ENCODE results near the gene UIMC1. TPM values are rescaled to one million over a fixed set of nuclear protein-coding genes. Genes with fewer than 3 reads are reported as not detected.
"Not testable (repeated sequence)": the region's sequence is repeated elsewhere in the genome, so short reads cannot be mapped to it uniquely, and the experiment has no call there.

Gene UIMC1
- total RNA-seq: 58.0 TPM

DNA sequence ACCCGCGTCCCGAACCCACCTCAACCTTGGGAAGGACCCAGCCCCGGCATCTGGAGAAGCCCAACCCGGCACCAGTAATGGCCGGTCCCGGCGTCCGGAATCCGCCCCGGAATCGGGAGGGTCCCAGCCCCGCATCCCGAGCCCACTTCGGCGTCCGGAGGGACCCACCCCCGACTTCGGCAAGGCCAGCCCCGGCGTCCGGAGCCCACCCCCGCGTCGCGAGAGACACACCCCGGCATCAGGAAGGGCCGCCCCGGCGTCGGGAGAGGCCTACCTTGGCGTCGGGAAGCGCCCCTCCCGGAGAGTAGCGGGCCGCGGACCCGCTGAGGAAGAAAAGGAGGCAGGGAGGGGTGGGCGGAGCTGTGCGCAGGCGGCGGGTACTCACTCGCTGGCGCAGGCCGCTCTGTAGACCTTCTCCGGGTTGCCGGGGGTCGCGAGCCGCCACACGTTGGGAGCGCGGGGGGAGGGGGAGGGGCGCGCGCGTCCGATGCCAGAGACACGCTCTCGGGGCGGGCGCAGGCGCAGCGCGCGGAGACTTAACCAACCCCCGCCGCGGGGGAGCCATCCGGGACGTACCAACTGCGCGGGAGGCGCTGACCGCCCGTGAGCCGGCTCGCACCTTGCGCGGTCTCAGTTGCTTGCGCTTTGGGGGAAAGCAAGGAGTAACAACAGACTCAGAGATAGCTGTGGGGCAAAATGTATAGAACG, at the start of gene UIMC1:
Gene UIMC1 (minus strand): TSS at position 515 of the 708 bp plus-strand sequence. CDS start 24,164 bp downstream, outside the sequence.
- intact Hi-C loops (cut with DNase I): no loop called here
- ATAC-seq (peak; percentile 97), DNase-seq (ENCODE audit: low spot score) (peak; percentile 95)

DNA sequence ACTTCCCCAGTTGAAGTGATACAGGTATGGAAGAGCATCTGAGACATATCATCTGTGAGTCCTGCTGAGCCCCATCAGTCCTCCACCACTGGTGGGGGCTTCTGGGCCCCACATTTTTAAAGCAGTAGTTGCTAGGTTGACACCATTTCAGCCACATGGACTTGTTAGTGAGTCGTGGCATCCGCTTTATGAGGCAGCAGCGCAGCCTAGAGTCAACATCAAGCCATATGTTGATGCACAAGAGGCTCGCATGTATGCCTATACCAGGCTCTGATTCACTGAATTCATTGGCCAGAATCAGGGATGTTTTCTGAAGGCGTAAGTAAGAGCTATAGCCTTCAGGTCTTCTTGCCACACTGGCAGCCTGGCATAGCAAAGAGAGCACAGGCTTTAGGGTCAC, 42.7 kb upstream of the UIMC1 start:
- DNase-seq (ENCODE audit: low spot score) (peak; percentile 22), ATAC-seq (no peak)
- intact Hi-C loops (cut with DNase I): no loop called here

DNA sequence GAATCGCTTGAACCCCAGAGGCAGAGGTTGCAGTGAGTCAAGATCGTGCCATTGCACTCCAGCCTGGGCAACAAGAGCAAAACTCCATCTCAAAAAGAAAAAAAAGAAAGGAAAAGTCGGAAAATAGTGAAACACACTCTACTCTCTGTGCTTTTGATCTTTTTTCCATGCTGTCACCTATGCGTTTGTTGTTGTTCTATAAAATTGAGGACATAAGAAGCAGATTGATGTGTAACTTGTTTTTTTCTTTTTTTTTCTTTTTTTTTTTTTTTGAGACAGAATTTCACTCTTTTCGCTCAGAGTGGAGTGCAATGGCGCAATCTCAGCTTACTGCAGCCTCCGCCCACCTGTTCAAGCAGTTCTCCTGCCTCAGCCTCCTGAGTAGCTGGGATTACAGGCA, 42.0 kb upstream of the UIMC1 start:
- ATAC-seq; intact Hi-C loops (cut with DNase I); DNase-seq (ENCODE audit: low spot score): not testable (repeated sequence)

DNA sequence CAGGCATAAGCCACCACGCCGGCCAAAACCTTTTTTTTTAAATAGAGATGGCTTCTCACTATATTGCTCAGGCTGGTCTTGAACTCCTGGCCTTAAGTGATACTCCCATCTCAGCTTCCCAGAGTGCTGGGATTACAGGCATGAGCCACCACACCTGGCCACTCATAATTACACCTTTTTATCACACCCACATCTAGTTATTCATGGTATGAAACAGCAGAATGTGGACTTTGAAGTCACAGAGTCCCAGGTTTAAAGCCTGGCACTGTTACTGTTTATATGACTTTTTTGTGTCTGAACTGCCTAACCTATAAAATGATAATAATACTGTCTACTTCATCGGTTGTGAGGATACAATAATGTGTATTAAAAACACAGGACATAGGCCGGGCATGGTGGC, 39.1 kb upstream of the UIMC1 start:
- intact Hi-C loops (cut with DNase I): no loop called here
- ATAC-seq (no peak), DNase-seq (ENCODE audit: low spot score) (no peak)

DNA sequence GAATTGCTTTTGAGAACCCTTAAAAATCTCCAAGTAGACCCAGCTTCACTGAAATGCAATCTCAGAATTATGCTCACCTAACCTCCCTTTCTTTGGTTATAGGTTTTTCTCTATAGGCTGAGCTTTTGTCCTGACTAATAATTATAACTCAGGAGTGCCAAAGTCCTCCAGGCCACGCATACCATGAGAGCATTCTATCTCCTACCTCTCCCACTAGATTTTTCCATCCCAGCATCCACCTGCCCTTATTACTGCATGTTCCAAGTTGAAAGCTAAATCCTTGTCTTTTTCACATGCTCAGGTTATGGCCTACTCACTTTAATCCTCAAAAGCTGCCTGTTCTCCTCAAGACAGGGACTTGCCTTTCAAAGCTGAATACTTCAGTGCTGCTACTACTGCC, 38.1 kb upstream of the UIMC1 start:
- intact Hi-C loops (cut with DNase I): no loop called here
- DNase-seq (ENCODE audit: low spot score): no peak
- ATAC-seq: no peak

DNA sequence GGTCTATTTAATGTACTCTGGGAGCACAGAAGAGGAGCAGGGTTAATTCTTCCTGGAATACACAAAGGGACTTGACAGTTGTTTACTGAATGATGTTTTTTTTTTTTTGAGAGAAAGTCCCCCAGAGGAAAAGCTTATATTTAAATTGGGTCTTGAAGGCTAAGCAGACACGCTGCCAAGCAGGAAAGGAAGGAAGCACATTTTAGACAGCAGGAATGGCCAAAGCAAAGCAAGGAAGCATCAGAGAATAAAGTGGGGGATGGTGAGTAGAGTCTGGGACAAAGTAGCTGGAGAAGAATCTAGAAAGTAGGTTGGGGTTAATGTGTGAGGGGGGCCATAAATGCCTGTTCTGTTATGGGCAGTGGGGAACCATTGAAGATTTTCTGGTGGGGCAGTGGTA, 37.4 kb upstream of the UIMC1 start:
- intact Hi-C loops (cut with DNase I): no loop called here

DNA sequence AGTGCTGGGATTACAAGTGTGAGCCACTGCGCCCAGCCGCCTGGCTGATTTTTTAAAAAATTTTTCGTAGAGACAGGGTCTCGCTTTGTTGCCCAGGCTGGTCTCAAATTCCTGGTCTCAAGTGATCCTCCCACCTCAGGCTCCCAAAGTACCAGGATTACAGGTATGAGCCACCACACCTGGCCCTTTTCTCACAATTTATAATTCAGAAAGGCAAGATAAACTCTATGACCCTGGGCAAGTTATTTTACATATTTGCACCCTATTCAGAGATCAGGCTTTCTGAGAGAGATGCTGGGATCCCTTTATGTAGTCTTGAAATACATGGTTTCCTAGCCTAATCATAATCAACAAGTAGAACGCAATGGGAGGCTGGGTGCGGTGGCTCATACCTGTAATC, 36.5 kb upstream of the UIMC1 start:
- DNase-seq (ENCODE audit: low spot score) (no peak), ATAC-seq (no peak)
- intact Hi-C loops (cut with DNase I): no loop called here

More for the DNA sequence above, 37.4 kb upstream of the UIMC1 start:
- DNase-seq (ENCODE audit: low spot score): no peak
- no peak for ATAC-seq

DNA sequence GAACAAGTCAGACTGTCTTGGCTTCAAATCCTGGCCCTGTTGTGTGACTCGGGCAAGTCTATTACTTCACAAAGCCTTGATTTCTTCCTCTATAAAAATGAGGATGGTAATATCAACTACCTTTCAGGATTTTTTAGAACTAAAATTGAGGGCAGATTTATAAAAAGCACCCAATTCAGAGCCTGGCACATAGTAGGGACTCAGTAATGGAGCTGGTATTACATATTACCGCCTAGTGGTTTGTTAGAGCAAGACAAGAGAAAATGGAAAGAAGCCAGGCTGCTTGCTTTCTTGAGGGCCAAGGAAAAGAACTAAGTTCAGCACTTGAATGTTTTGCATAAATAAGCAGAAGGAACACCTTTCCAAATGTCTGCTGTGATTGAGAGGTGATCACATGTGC, 35.4 kb upstream of the UIMC1 start:
- no peak for DNase-seq (ENCODE audit: low spot score)
- no peak for ATAC-seq
- intact Hi-C loops (cut with DNase I): no loop called here

DNA sequence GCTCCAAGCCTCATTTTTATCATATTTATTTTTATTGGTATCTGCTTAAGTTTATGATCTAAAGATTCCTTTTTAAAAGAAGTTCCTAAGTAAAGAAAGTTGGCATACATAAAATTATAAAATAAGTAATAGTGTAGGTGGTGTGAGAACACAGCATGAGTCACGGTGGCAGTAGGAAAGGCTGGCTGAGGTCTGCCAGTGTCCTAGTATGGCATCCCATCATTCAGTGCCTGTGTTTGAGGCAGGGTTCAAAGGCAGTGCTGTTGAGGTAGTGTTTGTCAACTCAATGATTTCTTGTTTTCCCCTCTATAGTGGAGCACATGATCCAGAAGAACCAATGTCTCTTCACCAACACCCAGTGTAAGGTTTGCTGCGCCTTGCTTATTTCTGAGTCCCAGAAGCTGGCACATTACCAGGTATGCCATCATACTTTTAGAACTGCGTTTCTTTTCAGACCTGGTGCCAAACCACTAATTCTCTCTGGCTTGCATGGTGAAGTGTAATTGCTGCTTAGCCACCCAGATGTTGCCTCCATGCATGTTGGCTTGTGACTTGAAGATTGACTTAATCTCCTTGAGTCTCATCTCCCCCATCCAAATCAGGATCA, 34.3 kb upstream of the UIMC1 start:
- ATAC-seq: no peak
- no peak for DNase-seq (ENCODE audit: low spot score)
- intact Hi-C loops (cut with DNase I): no loop called here

DNA sequence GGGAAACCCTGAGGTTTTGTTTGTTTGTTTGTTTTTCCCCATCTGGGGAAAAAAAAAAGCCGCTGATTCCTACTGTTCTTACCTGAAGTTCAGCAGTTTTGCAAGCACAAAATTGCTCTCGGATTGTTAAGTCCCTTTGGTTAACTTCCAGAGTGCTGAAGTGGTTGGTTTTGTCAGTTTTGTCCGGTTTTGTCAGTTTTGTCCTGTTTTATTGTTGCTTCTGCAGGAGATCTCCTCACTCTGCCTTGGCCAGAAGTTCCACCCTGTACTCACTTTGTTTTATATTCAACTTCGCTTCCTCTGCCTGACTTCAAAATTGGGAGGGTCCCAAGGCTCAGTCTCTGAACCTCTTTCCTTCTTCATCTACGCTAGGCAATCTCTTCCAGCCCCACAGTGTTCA, 30.3 kb upstream of the UIMC1 start:
- no peak for DNase-seq (ENCODE audit: low spot score)
- intact Hi-C loops (cut with DNase I): no loop called here
- ATAC-seq: no peak

DNA sequence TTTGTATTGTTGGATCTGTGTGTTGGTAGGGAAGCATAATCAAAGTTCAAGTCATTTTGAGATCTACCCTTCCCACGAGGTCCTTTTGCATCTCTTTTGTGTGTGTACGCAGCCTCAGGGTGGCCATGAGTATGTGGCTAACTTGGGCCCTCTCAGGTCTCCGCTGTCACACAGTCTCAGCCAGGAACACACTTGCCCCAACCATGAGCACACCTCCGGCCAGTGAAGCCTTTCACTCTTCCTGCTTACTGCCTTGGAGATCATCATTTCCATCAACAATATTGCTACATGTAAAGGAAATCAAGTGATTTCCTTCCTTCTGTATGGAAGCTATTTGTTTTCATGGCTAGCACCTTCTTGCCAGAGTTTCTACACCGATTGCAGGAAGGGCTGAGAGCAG, 29.9 kb upstream of the UIMC1 start:
- intact Hi-C loops (cut with DNase I): no loop called here
- no peak for ATAC-seq
- no peak for DNase-seq (ENCODE audit: low spot score)

DNA sequence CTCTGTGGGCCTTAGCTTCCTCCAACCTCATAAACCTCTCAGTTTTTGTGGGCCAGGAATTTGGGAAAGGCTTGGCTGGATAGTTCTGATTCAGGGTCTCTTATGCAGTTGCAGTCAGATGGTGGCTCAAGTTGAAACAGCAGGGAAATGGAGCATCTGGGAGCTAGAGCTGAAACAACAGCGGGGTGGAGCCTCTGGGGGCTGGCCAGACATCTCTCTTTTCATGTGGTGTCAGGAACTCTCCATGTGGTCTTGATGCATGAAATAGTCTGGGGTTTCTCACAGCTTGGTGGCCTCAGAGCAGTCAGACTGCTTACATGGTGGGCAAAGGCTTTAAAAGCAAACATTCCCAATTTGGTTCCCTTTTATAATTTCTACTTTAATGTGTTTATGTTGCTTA, 29.4 kb upstream of the UIMC1 start:
- intact Hi-C loops (cut with DNase I): no loop called here
- no peak for ATAC-seq
- no peak for DNase-seq (ENCODE audit: low spot score)

DNA sequence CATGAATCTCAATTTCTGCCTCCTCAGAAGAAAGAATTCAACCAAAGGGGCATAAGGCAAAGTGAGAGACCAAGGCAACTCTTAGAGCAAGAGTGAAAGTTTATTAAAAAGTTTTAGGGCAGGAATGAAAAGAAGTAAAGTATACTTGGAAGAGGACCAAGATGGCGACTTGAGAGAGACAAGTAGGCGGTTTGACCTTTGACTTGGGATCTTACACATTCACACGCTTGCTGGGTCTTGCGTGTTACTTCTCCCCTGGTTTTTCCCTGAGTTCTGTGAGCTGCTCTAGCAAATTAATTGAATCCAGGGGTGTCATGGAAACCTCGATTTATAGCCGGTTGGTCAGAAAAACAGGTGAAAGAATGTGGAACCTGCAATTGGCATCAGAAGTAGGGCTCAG, 22.9 kb upstream of the UIMC1 start:
- no peak for ATAC-seq
- intact Hi-C loops (cut with DNase I): no loop called here

DNA sequence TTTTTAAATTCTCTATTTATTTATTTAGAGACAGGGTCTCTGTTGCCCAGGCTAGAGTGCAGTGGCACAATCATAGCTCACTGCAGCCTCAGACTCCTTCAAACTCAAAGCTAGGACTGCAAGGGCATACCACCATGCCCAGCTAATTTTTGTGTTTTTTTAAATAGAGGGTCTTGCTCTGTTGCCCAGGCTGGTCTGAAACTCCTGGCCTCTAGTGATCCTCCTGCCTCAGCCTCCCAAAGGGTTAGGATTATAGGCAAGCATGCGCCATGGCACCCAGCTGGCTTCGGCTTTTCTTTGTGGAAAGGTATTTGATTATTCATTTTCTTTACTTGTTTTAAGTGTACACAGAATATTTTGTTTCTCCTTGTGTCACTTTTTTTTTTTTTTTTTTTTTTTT, 21.1 kb upstream of the UIMC1 start:
- no peak for ATAC-seq

More for the DNA sequence above, 22.9 kb upstream of the UIMC1 start:
- no peak for DNase-seq (ENCODE audit: low spot score)

DNA sequence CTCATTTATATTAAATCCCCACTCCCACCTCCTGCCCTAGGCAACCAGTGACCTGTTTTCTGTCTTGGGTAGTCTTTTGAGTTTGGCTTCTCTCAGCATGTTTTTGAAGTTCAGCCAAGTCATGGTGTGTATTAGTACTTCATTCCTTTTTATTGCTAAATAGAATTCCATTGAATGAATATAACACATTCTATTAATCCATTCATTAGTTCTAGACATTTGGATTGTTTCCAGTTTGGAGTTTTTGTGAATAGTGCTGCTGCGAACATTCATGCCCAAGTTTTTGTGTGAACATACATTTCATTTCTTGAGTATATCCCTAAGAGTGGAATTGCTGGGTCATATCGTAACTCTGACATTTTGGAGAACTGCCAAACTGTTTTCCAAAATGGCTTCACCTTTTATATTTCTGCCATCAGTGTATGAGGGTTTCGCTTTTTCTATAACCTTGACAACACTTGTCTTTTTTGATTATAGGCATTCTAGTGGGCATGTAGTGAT, 18.6 kb upstream of the UIMC1 start:
- ATAC-seq (no peak), DNase-seq (ENCODE audit: low spot score) (no peak)
- intact Hi-C loops (cut with DNase I): no loop called here

More for the DNA sequence above, 21.1 kb upstream of the UIMC1 start:
- intact Hi-C loops (cut with DNase I): no loop called here
- DNase-seq (ENCODE audit: low spot score): no peak

DNA sequence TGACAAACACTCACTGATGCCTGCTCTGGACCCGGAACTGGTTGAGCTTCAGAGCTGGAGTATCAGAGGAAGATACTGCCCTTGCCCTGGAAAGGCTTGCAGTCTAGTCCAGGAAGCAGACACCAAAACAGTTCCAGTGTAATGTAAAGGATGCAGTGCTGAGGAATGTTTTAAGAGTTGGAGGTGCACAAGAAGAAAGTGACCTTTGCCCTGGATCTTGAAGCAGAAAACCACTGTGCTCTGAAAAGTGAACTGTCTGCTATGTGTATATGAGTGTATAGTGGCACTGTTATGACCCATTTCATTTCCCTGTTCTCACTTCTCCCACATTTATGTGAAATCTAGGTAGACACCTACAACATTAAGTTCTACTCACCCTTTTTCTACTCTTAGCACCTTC, 18.0 kb upstream of the UIMC1 start:
- intact Hi-C loops (cut with DNase I): no loop called here
- DNase-seq (ENCODE audit: low spot score) (no peak), ATAC-seq (no peak)

DNA sequence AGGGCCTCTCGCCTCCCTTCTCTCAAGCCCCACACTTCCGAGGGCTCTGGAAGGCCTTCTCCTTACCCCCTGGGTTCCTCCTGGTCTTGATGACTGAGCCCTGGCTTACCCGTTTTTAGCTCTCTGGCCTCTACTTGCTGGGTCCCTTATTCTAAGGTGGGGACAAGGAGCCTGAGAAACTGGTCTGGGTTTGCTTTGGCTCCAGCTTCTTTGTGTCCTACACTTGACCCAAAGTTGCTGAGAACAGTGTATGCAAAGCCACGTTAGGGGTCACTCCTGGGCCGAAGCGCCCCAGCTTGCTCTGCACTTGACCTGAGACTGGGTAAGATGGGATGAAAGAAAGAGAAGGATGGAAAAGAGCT, 16.7 kb upstream of the UIMC1 start:
- ATAC-seq (peak; percentile 29), DNase-seq (ENCODE audit: low spot score) (no peak)
- intact Hi-C loops (cut with DNase I): no loop called here

DNA sequence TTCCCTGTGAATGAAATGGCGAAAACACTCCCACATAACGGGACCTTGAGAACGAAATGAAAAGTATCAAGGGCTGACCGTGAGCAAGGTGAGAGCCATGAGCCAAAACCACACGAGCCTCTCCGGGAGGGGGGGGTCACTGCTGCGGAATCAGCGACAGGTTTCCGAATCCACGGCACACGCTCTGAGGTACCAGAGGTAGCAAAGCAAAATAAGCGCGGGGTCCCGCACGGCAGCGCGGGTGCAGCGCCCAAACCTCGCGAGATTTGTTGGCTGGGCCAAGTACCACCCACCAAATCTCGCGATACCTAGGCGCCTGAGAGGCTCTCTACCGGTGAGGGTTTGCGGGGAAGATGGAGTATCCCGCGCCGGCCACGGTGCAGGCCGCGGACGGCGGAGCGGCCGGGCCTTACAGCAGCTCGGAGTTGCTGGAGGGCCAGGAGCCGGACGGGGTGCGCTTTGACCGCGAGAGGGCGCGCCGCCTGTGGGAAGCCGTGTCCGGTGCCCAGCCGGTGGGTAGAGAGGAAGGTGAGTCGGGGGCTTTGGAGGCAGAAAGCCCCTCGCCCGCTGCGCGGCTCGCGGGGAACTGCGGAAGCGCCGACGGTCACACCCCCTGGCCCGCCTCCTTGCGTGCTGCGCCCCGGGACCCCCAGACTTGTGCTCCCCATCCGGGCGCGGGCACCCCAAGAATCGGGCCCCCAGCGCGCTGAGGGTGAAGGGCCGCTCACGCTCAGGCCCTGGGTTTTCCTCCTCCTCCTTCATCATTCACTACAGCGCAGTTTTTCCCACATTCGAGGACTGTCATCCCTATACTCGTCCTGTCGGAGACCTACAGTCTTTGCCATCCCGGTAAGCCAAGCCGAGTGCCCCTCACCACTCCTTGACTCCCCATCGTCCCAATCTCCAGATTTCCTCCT, 16.1 kb upstream of the UIMC1 start, which contains the start of gene ZNF346:
Gene ZNF346 (plus strand): TSS at position 311 of the 917 bp plus-strand sequence. CDS start 43 bp downstream, at position 354.
- intact Hi-C loops (cut with DNase I): no loop called here
- ATAC-seq (peak; percentile 97), DNase-seq (ENCODE audit: low spot score) (peak; percentile 96)

DNA sequence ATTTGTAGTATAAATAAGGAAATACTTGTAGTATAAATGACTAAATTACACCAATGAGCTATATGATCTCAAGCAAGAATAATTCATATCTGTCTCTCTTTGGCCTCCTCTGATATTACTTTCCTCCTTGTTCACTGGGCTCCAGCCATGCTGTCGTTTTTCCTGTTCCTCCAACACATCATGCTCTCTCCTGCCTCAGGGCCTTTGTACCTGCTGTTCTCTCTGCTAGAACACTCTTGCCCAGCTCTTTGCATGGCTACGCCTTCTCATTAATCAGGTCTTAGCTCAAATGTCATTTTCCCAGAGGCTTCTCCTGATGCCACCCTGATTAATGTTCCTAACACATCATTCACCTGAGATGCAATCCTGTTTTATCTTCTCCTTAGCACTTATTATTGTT, 13.5 kb upstream of the UIMC1 start:
- DNase-seq (ENCODE audit: low spot score) (no peak), ATAC-seq (no peak)
- intact Hi-C loops (cut with DNase I): no loop called here

DNA sequence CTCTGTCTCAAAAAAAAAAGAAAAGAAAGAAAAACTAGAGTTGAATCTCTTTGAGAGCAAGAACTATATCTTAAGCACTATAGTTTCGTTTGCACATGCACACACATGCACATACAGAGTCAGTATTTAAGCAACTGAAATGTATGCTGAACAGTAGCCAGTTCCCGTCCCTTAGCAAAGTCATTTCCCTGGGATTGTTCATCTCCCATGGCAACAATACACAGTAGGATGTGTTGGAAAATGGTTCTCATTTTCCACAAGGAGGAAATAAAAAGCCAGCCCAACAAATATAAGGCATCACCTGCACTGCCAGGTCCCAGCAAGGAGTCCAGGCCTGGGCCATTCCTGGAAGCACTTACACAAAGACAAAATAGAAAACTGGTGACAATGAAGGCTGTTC, 11.8 kb upstream of the UIMC1 start:
- intact Hi-C loops (cut with DNase I): no loop called here
- no peak for DNase-seq (ENCODE audit: low spot score)
- no peak for ATAC-seq
